Measurements from ENCODE around the gene ZDHHC11.

DNA sequence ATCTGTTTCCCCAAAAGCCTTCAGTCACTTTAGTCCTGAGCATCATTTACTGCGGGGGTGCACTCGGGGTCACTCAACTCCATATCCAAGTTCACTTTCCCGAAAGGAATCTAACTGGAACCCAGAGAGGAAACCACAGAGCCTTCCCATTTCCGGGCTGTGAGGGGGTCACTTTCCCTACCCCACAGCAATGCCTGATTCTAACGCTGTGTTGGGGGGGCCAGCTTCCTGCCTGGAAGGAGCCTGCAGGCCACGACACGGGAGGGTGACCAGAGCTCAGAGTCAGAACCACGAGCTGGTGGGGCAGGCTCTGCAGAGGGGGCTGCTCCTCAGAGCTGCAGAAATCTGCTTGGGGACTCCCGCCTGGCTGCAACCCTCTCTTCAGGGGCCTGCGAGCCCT lies 21.5 kb upstream of the ZDHHC11 start:
- TF ChIP-seq, protein P1, sequence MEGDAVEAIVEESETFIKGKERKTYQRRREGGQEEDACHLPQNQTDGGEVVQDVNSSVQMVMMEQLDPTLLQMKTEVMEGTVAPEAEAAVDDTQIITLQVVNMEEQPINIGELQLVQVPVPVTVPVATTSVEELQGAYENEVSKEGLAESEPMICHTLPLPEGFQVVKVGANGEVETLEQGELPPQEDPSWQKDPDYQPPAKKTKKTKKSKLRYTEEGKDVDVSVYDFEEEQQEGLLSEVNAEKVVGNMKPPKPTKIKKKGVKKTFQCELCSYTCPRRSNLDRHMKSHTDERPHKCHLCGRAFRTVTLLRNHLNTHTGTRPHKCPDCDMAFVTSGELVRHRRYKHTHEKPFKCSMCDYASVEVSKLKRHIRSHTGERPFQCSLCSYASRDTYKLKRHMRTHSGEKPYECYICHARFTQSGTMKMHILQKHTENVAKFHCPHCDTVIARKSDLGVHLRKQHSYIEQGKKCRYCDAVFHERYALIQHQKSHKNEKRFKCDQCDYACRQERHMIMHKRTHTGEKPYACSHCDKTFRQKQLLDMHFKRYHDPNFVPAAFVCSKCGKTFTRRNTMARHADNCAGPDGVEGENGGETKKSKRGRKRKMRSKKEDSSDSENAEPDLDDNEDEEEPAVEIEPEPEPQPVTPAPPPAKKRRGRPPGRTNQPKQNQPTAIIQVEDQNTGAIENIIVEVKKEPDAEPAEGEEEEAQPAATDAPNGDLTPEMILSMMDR (IDR thresholded peaks at IDR 0.05): no peak
- TF ChIP-seq POLR2A (IDR thresholded peaks at IDR 0.05) (no peak), EP300 (IDR thresholded peaks at IDR 0.05) (no peak)
